Brain microvascular endothelial cell (primary cell): ENCODE results near the gene PRPH2.
"Not testable (repeated sequence)": the region's sequence is repeated elsewhere in the genome, so short reads cannot be mapped to it uniquely, and the experiment has no call there.

Experiments used
- DNase-seq: peaks from one replicate; pipeline ENCODE4 v3.0.0-alpha.2; 2020
- H3K27ac ChIP-seq: fragments of 250-450 bp; sonication (Bioruptor Pico); 2 replicates; pipeline ENCODE4 v1.5.1; 2020; ENCODE audit warnings: mild to moderate bottlenecking, moderate library complexity
- H3K27me3 ChIP-seq: fragments of 250-450 bp; sonication (Bioruptor Pico); replicated peaks from 2 replicates; pipeline ENCODE4 v1.5.1; 2020; ENCODE audit warnings: mild to moderate bottlenecking
- H3K36me3 ChIP-seq: fragments of 250-450 bp; sonication (Bioruptor Pico); replicated peaks from 2 replicates; pipeline ENCODE4 v1.5.1; 2020; ENCODE audit warnings: mild to moderate bottlenecking
- H3K4me3 ChIP-seq: 2 replicates; pipeline ENCODE4 v1.5.1; 2011; ENCODE audit warnings: low read depth, mild to moderate bottlenecking, control low read depth, low read length, moderate library complexity
- CTCF ChIP-seq: IDR thresholded peaks from 2 replicates; pipeline ENCODE4 v1.5.1; 2011; ENCODE audit warnings: low read depth, mild to moderate bottlenecking, moderate library complexity, low read length, control low read depth, inconsistent platforms; ENCODE audit errors: missing control alignments
- in situ Hi-C: cut with HindIII; loops from 2 replicates; pipeline ENCODE4 v1.10.0; 2017; ENCODE audit warnings: low sequenced_read_pairs, low pct_ligation_motif_present

Gene PRPH2

GRCh38 chr6:42704937-42705374 lies 17.4 kb downstream of the PRPH2 start:
- no peak overlapping the region for H3K4me3 ChIP-seq
- H3K27ac ChIP-seq: no peak overlapping the region
- no peaks in the 10 kb centered on the region for H3K27me3 ChIP-seq
- DNase-seq: no peak
- in situ Hi-C loops: no loop called here
- no peak for TF ChIP-seq CTCF
- no peaks in the 10 kb centered on the region for H3K36me3 ChIP-seq

- Histone ChIP-seq H3K27ac (peak overlapping the region; percentile 51), H3K4me3 (peak overlapping the region; percentile 55), H3K36me3 (no peaks in the 10 kb centered on the region), H3K27me3 (no peaks in the 10 kb centered on the region)
- in situ Hi-C loops: no loop called here
- TF ChIP-seq CTCF: no peak
- peak; percentile 71 for DNase-seq
Measured at GRCh38 chr6:42704251-42704936, 18.0 kb downstream of the PRPH2 start.

GRCh38 chr6:42702786-42703185 lies 19.6 kb downstream of the PRPH2 start:
- H3K27ac ChIP-seq, DNase-seq, H3K36me3 ChIP-seq, H3K4me3 ChIP-seq, in situ Hi-C loops, H3K27me3 ChIP-seq: not testable (repeated sequence)

- Histone ChIP-seq H3K36me3 (no peaks in the 10 kb centered on the region), H3K27me3 (no peaks in the 10 kb centered on the region), H3K4me3 (no peak overlapping the region), H3K27ac (no peak overlapping the region)
- DNase-seq: peak; percentile 54
- in situ Hi-C loops: no loop called here
- no peak for TF ChIP-seq CTCF
Measured at GRCh38 chr6:42702200-42702599, 20.2 kb downstream of the PRPH2 start.

- in situ Hi-C loops: no loop called here
- Histone ChIP-seq H3K36me3 (no peaks in the 10 kb centered on the region), H3K27me3 (no peaks in the 10 kb centered on the region), H3K27ac (no peak overlapping the region), H3K4me3 (no peak overlapping the region)
- no peak for TF ChIP-seq CTCF
- DNase-seq: no peak
Measured at GRCh38 chr6:42698217-42698616, 24.2 kb downstream of the PRPH2 start.

GRCh38 chr6:42697268-42697655 lies 25.1 kb downstream of the PRPH2 start:
- TF ChIP-seq CTCF: no peak
- no peak for DNase-seq
- in situ Hi-C loops: no loop called here
- H3K36me3 ChIP-seq: no peaks in the 10 kb centered on the region
- H3K4me3 ChIP-seq: no peak overlapping the region
- no peaks in the 10 kb centered on the region for H3K27me3 ChIP-seq
- H3K27ac ChIP-seq: no peak overlapping the region
